NCI-H128 (cell line): ENCODE measurements around the gene TMEM39A.

ENCODE experiments used
- DNase-seq: peaks from one replicate; lab custom pipeline; 2025; ENCODE audit not compliant: unreplicated experiment; lab: John Stamatoyannopoulos, UW

TMEM39A gene

DNA sequence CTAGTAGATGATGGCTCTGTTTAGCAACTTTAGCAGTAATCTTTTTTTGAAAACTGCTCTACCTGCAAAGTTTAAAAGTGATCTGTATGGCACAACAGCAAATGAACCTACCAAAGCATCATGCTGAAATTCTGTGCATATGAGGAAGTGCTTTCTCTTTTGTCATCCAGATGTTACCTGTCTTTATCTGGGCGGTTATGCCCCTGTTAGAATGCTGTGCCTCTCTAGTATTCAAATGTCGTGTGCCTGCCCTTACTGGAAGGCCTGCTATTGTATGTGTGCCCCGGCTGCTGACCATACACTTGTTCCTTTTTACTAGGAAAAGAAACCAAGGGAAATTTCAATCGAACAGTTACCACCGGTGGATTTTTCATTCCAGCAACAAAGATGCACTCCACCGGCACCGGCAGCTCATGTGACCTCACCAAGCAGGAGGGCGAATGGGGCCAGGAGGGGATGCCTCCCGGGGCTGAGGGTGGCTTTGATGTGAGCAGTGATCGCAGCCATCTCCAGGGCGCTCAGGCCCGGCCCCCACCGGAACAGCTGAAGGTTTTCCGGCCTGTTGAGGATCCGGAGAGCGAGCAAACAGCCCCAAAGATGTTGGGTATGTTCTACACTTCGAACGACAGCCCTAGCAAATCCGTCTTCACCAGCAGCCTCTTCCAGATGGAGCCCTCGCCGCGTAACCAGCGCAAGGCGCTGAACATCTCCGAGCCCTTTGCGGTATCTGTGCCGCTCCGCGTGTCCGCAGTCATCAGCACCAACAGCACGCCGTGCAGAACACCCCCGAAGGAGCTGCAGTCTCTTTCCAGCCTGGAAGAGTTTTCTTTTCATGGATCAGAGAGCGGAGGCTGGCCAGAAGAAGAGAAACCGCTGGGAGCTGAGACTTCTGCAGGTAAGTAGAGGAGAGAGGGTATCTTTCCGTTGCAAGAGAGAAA lies 61.6 kb downstream of the TMEM39A start:
- no peak for DNase-seq

DNA sequence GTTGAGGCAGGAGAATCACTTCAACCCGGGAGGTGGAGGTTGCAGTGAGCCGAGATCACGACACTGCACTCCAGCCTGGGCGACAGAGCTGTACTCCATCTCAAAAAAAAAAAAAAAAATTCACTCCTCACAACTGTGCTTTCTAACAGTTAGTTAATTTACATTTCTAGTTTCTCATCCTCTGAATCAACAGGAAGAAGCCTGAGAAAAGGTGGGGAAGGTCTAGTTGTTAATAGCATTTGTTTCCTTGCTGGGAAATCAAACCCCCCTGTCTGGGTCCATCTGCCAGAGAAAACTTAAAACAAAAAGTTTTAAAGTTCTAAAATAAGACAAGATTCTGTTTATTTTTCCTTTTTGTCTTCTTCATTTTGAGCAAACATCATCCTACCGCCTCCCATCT lies 62.3 kb downstream of the TMEM39A start:
- no peak for DNase-seq

DNA sequence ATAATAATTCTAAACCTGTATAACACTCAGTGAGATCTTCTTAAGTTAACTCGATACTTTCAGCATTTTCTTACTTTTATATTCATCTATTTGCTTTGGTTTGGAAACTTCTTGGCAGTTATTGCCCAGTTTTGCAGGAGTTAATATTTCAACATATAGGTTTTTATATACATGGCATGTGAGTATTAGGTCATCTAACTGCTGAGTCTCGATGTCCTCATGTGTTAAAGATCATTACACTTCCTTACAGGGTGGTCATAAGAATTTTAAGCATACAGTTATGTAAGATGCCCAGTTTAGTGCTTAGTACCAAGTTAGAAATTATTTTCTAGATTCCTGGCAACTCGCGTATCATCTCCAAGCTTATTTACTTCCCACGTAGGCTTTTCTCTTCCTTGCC lies 62.9 kb downstream of the TMEM39A start:
- no peak for DNase-seq

DNA sequence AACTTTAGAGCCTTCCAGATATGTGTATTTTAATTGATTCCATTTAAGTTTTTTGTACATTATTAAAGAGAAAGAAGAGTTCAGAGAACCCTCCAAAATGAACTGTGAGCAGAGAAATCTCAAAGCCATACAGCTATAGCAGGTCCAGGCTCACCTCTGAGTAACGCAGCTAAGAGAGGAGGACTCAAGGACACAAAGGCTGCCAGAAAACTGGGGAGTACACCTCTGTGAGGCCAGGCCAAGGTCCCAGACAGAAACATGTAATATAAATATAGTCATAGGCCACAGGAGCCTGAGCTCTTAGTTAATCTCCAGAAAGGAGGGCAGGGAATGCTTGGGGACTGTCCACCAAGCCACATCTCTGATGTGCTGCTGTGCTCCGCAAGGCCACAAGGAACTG lies 66.5 kb downstream of the TMEM39A start:
- DNase-seq, result no peak

DNA sequence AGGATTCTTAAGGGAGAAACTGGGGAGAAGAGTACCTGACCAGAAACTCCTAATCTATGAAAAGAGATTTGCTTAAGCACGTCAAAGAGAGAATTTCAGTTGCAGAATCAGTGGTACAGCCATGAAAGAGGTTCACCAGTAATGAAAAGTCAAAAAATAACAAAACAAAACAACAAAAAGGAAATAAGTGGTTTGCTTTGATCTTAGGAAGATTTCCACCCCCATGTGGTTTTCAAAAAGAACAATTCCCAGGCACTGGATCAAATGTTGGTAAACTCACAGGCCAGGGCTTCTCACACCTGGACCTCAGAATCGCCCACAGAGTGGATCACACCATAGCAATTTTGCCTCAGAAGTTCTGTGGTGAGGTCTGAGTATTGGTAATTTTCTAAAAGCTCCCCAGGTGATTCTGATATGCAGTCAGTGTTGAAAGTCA lies 67.5 kb downstream of the TMEM39A start:
- DNase-seq, result no peak

DNA sequence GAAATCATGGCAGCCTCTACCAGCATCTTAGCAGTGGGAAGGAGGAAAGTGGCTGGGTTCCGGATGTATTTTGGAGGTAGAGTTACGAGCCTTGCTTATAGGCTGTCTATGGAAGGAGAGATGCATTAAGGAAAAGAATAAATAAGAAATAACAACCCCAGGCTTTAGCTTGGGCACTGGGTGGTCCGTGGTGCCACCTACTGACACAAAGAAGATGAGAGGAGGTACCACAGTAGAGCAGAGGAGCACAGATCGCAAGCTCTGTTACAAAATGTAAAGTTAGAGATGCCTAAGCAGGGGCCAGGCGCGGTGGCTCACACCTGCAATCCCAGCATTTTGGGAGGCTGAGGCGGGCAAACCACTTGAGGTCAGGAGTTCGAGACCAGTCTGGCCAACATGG lies 74.8 kb downstream of the TMEM39A start:
- DNase-seq, result no peak

DNA sequence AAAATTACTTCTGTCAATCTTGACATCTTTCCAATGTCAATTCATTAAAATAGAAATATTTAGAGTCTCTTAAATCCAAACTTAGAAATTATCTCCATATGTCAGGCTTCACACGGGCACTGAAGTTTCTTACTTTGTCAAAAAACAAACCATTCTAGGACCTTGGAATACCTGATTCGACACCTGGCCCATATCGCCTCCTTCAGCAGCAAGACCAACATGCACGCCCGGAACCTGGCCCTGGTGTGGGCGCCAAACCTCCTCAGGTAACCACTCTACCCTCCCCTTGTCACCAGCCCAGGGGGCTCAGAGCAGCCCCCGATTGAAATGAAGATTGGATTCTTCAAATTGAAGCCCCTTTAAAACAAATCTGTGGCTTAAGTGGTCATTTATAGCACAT lies 81.3 kb downstream of the TMEM39A start:
- DNase-seq, result no peak

DNA sequence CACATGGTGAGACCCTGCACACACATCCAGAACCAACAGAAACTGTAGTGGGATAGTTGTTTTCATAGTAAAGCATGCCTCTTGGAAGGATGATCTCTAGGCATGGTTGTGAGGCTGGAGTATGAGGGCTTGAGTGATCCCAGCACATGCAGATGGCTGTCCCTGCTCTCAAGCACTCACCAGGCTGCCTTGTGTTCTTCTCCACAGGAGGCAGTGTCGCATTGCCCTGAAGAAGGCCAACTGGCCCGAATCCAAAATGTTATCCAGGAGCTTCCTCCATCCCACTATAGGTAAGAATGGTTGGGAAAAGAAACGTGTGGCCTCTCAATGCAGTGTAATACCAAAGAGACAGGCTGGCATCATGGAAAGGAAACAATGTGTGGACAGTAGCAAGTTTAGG lies 82.7 kb downstream of the TMEM39A start:
- DNase-seq, result no peak
